A549 treated with DMSO at 1 μM for 4 hours (cell line): Measurements from ENCODE around the gene CXCL17. TPM values are rescaled to one million over a fixed set of nuclear protein-coding genes. Genes with fewer than 3 reads are reported as not detected.

Source experiments
- total RNA-seq: library from RNA; stranded (reverse); fragments of 200-300 nt; extraction: Qiagen RNA extraction; gene quantifications from 5 replicates; pipeline ENCODE4 v1.2.3, GENCODE V29; 2022; ENCODE audit warnings: low read depth

CXCL17 gene
- total RNA-seq: 0.20 TPM in 1 of 5 replicates, not detected in the others

DNA sequence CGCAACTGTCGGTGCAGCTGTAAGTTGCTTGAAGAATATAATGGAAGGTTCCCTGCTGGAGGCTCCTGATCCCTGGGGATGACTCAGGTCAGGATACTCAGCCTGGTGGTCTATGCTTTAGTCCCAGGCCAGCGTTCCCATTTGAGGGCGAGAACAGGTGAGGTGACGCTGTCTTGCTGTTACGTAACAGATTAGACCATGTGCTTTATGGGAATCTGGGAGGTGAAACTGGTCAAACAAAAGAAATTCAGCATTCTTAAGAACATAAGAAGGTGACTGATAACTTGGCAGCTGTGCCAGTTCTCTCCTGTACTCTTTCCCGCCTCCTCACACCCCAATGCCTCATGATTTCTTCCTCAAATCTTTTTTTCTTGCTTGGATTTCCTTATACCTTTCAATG lies at the start of gene CXCL17:
Gene CXCL17 (minus strand): TSS at position 114 of the 400 bp plus-strand sequence. CDS start 114 bp downstream, outside the sequence.

DNA sequence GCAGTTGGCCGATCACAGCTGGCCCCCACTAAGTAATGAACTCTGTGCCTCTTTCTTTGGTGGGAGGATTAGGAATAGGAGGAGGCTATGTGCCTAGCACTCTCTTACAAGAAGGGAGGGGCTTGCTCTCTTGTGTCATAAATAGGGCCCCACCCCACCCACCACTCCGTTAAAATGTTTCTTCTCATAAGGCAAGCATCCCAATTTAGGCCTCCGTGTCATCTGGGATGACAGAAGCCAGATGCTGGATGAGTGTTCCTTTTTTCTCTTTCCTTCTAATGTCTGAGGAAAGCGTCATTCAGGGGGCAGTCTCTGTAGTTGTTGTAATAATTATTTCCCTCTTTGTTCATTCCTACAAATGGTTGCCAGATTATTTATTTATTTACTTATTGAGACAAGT lies 15.4 kb downstream of the CXCL17 start, which contains the start of gene LIPE:
Gene LIPE (minus strand): TSS at position 76 of the 400 bp plus-strand sequence. CDS start 239 bp downstream, outside the sequence.

GRCh38 chr19:42389899-42390298 lies 52.8 kb downstream of the CXCL17 start, which contains the start of gene CNFN:
Gene CNFN (minus strand): TSS chr19:42390297. CDS start chr19:42389037, 1,260 bp downstream.

Other genes with a start within 250 kb of the CXCL17 start
- gene DEDD2, start 225.3 kb downstream of the CXCL17 start, total RNA-seq: 60.7 to 103 TPM (median 88.3 TPM) in 5 replicates
- 17.8 to 20.9 TPM (median 19.7 TPM) in 5 replicates for gene ZNF526, start 222.6 kb downstream of the CXCL17 start, total RNA-seq
- 115 to 169 TPM (median 157 TPM) in 5 replicates for gene GSK3A, start 200.3 kb downstream of the CXCL17 start, total RNA-seq
- gene ERF, start 187.8 kb downstream of the CXCL17 start, total RNA-seq: 111 to 133 TPM (median 115 TPM) in 5 replicates
- gene CIC, start 173.7 kb downstream of the CXCL17 start, total RNA-seq: 46.3 to 68.8 TPM (median 57.9 TPM) in 5 replicates
- 4.0 to 5.1 TPM (median 4.3 TPM) in 5 replicates for gene PRR19, start 140.8 kb downstream of the CXCL17 start, total RNA-seq
- 130 to 158 TPM (median 136 TPM) in 5 replicates for gene PAFAH1B3, start 140.3 kb downstream of the CXCL17 start, total RNA-seq
- 2.2 to 4.2 TPM (median 3.7 TPM) in 5 replicates for gene TMEM145, start 129.6 kb downstream of the CXCL17 start, total RNA-seq
- gene MEGF8, start 117.3 kb downstream of the CXCL17 start, total RNA-seq: 22.2 to 27.3 TPM (median 24.3 TPM) in 5 replicates
- 39.4 to 46.7 TPM (median 41.5 TPM) in 5 replicates for gene CNFN, start 52.6 kb downstream of the CXCL17 start, total RNA-seq
- 1.2 to 3.3 TPM (median 2.3 TPM) in 5 replicates for gene LIPE, start 15.6 kb downstream of the CXCL17 start, total RNA-seq
- 1.2 to 2.3 TPM (median 1.7 TPM) in 5 replicates for gene CEACAM1, start 85.5 kb upstream of the CXCL17 start, total RNA-seq
- gene CEACAM8, start 152.0 kb upstream of the CXCL17 start, total RNA-seq: not detected in 5 replicates